Stimulated activated effector memory CD8-positive, alpha-beta T cell treated with anti-CD3 and anti-CD28 coated beads, Interleukin-12 subunit alpha, Interleukin-12 subunit beta, amount 100 ng/mL, for 72 hours (primary cell): ENCODE data around the gene GALR1.
"Not testable (repeated sequence)": the region's sequence is repeated elsewhere in the genome, so short reads cannot be mapped to it uniquely, and the experiment has no call there.

Source experiments
- ATAC-seq: fragments of 150-1000 bp; cut with Tn5 transposase; 2 replicates; pipeline ENCODE4 v1.10.0; 2021
- DNase-seq, 2 donors: peaks; one replicate each; pipeline ENCODE4 v3.0.0; 2021 to 2022; ENCODE audit warnings: low spot score in 2 of 2
- H3K27ac Mint-ChIP-seq: one replicate; pipeline ENCODE4 v1.8.0; 2022; ENCODE audit warnings: mild to moderate bottlenecking, mixed read lengths
- H3K36me3 Mint-ChIP-seq: one replicate; pipeline ENCODE4 v1.8.0; 2022; ENCODE audit warnings: mild to moderate bottlenecking, mixed read lengths
- H3K4me1 Mint-ChIP-seq: one replicate; pipeline ENCODE4 v1.8.0; 2022; ENCODE audit warnings: mixed read lengths
- H3K4me3 Mint-ChIP-seq: one replicate; pipeline ENCODE4 v1.8.0; 2022; ENCODE audit warnings: mild to moderate bottlenecking, mixed read lengths
- H3K9me3 Mint-ChIP-seq: one replicate; pipeline ENCODE4 v1.8.0; 2022; ENCODE audit warnings: mixed read lengths

The GALR1 gene

DNA sequence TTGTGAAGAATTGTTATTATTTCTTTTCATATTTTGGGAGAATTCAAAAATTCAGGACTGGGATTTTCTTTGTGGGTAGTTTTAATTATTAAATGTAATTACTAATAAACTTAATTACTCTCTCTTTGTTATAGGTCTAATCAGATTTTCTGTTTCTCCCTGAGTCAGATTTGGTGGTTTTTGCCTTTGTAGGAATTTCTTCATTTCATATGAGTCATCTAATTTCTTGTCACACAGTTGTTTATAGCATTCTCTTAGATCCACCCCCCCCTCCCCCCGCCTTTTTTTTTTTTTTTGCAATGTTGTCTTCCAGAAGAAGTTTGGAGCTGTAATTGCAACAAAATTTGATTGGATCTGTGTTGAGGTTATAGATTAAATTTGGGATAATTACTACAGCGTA, 26.0 kb upstream of the GALR1 start:
- ATAC-seq (no peak), DNase-seq (no peak)
- H3K36me3 Mint-ChIP-seq, result no peaks in the 10 kb centered on the region
- no peak overlapping the region for H3K4me3 Mint-ChIP-seq
- H3K4me1 Mint-ChIP-seq, result peaks cover 9% of the 10 kb centered on the region
- no peak overlapping the region for H3K27ac Mint-ChIP-seq
- peaks cover 2% of the 10 kb centered on the region for H3K9me3 Mint-ChIP-seq

DNA sequence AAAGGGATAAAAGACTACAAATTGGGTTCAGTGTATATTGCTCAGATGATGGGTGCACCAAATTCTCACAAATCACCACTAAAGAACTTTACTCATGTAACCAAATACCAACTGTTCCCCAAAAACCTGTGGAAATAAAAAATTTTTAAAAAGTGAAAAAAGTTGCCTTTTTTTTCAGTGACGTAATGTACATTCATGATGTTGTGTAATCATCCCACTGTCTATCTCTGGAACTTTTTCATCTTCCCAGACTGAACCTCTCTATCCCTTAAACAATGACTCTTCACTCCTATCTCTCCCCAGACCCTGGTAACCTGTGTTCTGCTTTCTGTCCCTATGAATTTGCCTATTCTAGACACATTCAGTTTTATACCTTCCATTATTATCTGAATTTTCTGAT, 19.0 kb upstream of the GALR1 start:
- no peak overlapping the region for H3K27ac Mint-ChIP-seq
- H3K4me3 Mint-ChIP-seq, result no peak overlapping the region

DNA sequence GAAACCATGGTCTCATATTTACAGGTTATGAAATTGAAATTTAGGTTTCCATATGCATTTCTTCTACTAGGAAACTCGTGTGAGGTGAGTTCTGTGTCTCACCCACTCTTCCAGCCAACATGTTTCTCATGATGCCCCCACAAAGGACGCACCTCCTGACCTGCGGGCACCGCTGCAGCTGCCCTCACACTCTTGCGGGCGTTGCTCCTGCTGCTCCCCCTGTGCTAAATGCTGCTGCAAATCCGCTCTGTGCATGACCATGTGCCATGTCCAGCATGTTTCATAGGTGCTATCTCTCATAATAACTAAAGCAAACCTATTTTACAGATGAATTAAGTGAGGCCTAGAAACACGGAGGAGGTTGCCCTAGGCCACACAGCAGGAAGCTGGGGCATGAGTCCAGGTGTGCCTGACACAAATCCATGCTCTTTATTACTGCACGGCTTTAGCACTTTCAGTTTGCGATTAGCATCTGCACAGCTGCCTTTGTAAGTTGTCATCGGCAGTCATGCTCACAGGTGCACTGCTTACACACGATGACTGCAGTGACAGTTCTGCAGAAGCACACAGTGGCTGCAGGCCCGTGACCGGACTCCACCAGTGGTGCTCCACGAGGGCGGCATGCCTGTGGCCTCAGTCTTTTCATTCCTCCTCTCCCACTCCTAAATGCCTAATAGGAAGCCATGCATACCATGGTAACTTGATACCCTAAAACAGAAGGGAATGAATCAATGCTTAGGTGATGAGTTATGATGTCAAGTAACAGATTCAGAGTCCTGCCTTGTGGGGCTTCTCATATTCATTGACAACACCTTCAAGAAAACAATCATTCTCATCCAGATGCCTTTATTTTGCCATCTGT, 14.9 kb upstream of the GALR1 start:
- no peaks in the 10 kb centered on the region for H3K36me3 Mint-ChIP-seq
- no peak overlapping the region for H3K4me3 Mint-ChIP-seq
- DNase-seq (no peak), ATAC-seq (no peak)
- H3K9me3 Mint-ChIP-seq, result peaks cover 16% of the 10 kb centered on the region
- no peak overlapping the region for H3K27ac Mint-ChIP-seq
- no peaks in the 10 kb centered on the region for H3K4me1 Mint-ChIP-seq

More for the DNA sequence above, 19.0 kb upstream of the GALR1 start:
- Mint-ChIP-seq H3K36me3 (no peaks in the 10 kb centered on the region), H3K4me1 (no peaks in the 10 kb centered on the region), H3K9me3 (peaks cover 2% of the 10 kb centered on the region)
- no peak for DNase-seq
- no peak for ATAC-seq

DNA sequence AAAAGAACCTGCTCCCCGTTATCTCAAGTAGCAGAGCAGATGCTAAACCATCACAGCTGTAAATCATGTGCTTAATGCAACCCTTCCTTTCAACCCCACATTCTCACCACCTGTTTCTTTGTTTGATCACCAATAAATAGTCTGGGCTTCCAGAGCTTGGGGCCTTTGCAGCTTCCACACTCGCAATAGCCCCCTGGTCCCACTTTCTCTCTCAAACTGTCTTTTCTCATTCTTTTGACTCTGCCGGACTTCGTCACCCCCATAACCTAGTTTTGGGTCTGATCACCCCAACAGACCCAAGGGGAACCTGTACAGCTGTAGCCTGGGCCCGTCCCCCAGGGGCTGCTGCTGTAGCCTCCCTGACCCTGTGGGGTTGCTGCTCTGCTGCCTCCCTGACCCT, 10.4 kb upstream of the GALR1 start:
- ATAC-seq, H3K4me1 Mint-ChIP-seq, H3K27ac Mint-ChIP-seq, H3K36me3 Mint-ChIP-seq, DNase-seq, H3K4me3 Mint-ChIP-seq: not testable (repeated sequence)
- peaks cover 14% of the 10 kb centered on the region for H3K9me3 Mint-ChIP-seq

- peaks cover 17% of the 10 kb centered on the region for H3K4me1 Mint-ChIP-seq
- H3K36me3 Mint-ChIP-seq, result no peaks in the 10 kb centered on the region
- peak overlapping the region; percentile 66 for H3K4me3 Mint-ChIP-seq
- ATAC-seq (peak; percentile 52), DNase-seq (no peak)
- peaks cover 3% of the 10 kb centered on the region for H3K9me3 Mint-ChIP-seq
- H3K27ac Mint-ChIP-seq, result no peak overlapping the region
Observed at GRCh38 chr18:77248873-77249568, 627 bp upstream of the GALR1 start.

DNA sequence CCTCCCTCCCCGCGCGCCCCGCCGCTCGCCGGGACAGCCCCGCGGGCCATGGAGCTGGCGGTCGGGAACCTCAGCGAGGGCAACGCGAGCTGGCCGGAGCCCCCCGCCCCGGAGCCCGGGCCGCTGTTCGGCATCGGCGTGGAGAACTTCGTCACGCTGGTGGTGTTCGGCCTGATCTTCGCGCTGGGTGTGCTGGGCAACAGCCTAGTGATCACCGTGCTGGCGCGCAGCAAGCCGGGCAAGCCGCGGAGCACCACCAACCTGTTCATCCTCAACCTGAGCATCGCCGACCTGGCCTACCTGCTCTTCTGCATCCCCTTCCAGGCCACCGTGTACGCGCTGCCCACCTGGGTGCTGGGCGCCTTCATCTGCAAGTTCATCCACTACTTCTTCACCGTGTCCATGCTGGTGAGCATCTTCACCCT, 865 bp downstream of the GALR1 start:
- peak overlapping the region; percentile 66 for H3K4me3 Mint-ChIP-seq
- H3K27ac Mint-ChIP-seq, result no peak overlapping the region
- H3K4me1 Mint-ChIP-seq, result peaks cover 17% of the 10 kb centered on the region
- peak; percentile 8 for ATAC-seq
- DNase-seq, result no peak
- peaks cover 3% of the 10 kb centered on the region for H3K9me3 Mint-ChIP-seq
- H3K36me3 Mint-ChIP-seq, result no peaks in the 10 kb centered on the region

DNA sequence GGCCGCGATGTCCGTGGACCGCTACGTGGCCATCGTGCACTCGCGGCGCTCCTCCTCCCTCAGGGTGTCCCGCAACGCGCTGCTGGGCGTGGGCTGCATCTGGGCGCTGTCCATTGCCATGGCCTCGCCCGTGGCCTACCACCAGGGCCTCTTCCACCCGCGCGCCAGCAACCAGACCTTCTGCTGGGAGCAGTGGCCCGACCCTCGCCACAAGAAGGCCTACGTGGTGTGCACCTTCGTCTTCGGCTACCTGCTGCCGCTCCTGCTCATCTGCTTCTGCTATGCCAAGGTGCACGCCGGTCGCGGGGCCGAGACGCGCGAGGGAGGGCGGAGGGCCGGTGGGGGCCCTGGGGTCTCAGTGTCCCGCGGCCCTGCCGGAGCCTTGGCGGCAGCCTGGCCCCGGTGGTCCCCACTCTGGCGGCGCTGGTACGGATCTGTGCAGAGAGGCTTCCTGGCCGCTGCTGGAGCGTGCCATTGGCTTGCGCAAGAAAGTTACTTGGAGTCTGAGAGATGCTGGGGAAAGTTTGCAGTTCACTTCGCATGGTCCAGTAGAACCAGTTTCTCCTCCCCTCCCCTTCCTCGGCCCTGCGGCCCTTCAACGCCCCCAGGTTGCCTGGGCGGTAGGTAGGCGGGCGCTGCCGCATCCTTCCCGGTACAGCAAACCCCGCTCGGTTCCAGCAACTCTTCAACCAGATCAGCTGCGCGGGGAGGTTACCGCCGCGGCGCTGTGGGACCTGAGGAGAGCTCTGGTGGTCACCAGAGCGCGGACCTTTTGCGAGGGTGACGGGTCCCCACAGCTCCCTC, 1.5 kb downstream of the GALR1 start:
- peak overlapping the region; percentile 66 for H3K4me3 Mint-ChIP-seq
- H3K9me3 Mint-ChIP-seq, result peaks cover 3% of the 10 kb centered on the region
- no peaks in the 10 kb centered on the region for H3K36me3 Mint-ChIP-seq
- DNase-seq, result no peak
- peaks cover 17% of the 10 kb centered on the region for H3K4me1 Mint-ChIP-seq
- peak; percentile 21 for ATAC-seq
- H3K27ac Mint-ChIP-seq, result no peak overlapping the region

DNA sequence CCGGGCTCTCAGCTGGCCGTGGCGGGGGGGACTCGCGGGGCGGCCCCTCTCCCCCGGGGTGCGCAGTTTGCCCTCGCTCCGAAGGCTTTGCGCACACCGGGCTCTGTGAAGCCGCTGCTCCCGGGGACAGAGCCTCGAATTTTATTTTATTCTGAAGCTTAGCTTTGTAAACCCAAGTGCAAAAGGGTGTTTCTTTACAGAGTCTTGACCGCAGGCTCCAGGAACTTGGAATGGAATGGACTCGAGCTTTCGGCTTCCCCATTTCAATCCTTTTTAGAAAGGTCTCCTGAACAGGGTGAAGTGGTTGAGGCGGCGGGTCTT, 2.0 kb downstream of the GALR1 start:
- Mint-ChIP-seq H3K4me1 (peaks cover 17% of the 10 kb centered on the region), H3K36me3 (no peaks in the 10 kb centered on the region), H3K9me3 (peaks cover 3% of the 10 kb centered on the region), H3K27ac (no peak overlapping the region), H3K4me3 (no peak overlapping the region)
- ATAC-seq (no peak), DNase-seq (no peak)

- no peak overlapping the region for H3K4me3 Mint-ChIP-seq
- no peak overlapping the region for H3K27ac Mint-ChIP-seq
- peaks cover 13% of the 10 kb centered on the region for H3K4me1 Mint-ChIP-seq
- no peak for ATAC-seq
- DNase-seq, result no peak
- peaks cover 4% of the 10 kb centered on the region for H3K9me3 Mint-ChIP-seq
- peaks cover 21% of the 10 kb centered on the region for H3K36me3 Mint-ChIP-seq
Observed at GRCh38 chr18:77254711-77255405, 5.2 kb downstream of the GALR1 start.

GRCh38 chr18:77255426-77256105, 5.9 kb downstream of the GALR1 start:
- no peak for DNase-seq
- Mint-ChIP-seq H3K4me1 (peaks cover 12% of the 10 kb centered on the region), H3K36me3 (peaks cover 22% of the 10 kb centered on the region), H3K9me3 (peaks cover 4% of the 10 kb centered on the region), H3K27ac (no peak overlapping the region), H3K4me3 (no peak overlapping the region)
- no peak for ATAC-seq

- Mint-ChIP-seq H3K4me1 (peaks cover 7% of the 10 kb centered on the region), H3K9me3 (peaks cover 10% of the 10 kb centered on the region), H3K4me3 (no peak overlapping the region), H3K36me3 (peaks cover 21% of the 10 kb centered on the region), H3K27ac (no peak overlapping the region)
- DNase-seq (no peak), ATAC-seq (no peak)
Observed at GRCh38 chr18:77262643-77263465, 13.2 kb downstream of the GALR1 start.

- Mint-ChIP-seq H3K36me3 (peaks cover 15% of the 10 kb centered on the region), H3K4me1 (peaks cover 7% of the 10 kb centered on the region), H3K4me3 (no peak overlapping the region), H3K9me3 (peaks cover 10% of the 10 kb centered on the region), H3K27ac (no peak overlapping the region)
- no peak for ATAC-seq
- DNase-seq, result no peak
Observed at GRCh38 chr18:77263466-77263763, 13.8 kb downstream of the GALR1 start.

DNA sequence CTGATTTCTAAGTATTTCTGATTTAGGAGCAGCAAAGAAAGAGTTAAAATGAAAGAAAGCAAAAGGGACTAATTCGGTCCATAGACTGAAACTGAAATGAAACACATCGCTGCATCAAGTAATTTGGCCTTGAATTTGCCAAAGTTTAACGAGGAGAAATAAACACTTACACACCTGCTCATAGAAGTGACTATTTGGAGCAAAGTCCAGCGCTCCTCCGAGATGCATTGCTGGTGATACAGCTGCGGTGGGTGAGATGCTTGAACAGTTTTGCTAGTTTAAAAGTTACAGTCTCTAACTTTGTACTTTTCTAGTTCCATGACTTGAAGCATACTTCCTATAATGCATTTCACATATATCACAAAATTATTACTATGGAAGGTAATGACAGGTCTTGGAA, 18.3 kb downstream of the GALR1 start:
- Mint-ChIP-seq H3K4me1 (no peaks in the 10 kb centered on the region), H3K9me3 (peaks cover 7% of the 10 kb centered on the region), H3K4me3 (no peak overlapping the region), H3K27ac (no peak overlapping the region), H3K36me3 (no peaks in the 10 kb centered on the region)
- DNase-seq (no peak), ATAC-seq (no peak)

GRCh38 chr18:77268456-77268855, 18.8 kb downstream of the GALR1 start:
- DNase-seq (no peak), ATAC-seq (no peak)
- Mint-ChIP-seq H3K4me1 (no peaks in the 10 kb centered on the region), H3K27ac (no peak overlapping the region), H3K9me3 (peaks cover 7% of the 10 kb centered on the region), H3K36me3 (no peaks in the 10 kb centered on the region), H3K4me3 (no peak overlapping the region)
